OCI-LY1 (cell line): ENCODE data around the gene RTTN.

Experiments used
- H2AFZ ChIP-seq: fragments of 200-600 bp; sonication (generic), shearing (Covaris generic); 2 replicates; pipeline ENCODE4 v1.6.0; 2014; ENCODE audit warnings: antibody characterized with exemption, mild to moderate bottlenecking, low read length
- H3F3A ChIP-seq: fragments of 200-600 bp; sonication (generic), shearing (Covaris generic); 2 replicates; pipeline ENCODE4 v1.6.0; 2014; ENCODE audit warnings: mild to moderate bottlenecking, antibody characterized with exemption, low read length, moderate library complexity; ENCODE audit not compliant: insufficient read depth
- H3K27ac ChIP-seq: fragments of 200-600 bp; sonication (generic); 2 replicates; pipeline ENCODE4 v1.5.1; 2014; ENCODE audit warnings: low read length, mixed run types, mild to moderate bottlenecking, low read depth; ENCODE audit not compliant: poor library complexity, severe bottlenecking
- H3K27me3 ChIP-seq: fragments of 200-600 bp; sonication (generic); 2 replicates; pipeline ENCODE4 v1.6.0; 2014; ENCODE audit warnings: antibody characterized with exemption, mild to moderate bottlenecking, low read length, moderate library complexity; ENCODE audit not compliant: insufficient read depth
- H3K36me3 ChIP-seq: fragments of 200-600 bp; sonication (generic); 2 replicates; pipeline ENCODE4 v1.6.1; 2014; ENCODE audit warnings: mild to moderate bottlenecking, antibody characterized with exemption, low read length, moderate library complexity, mixed read lengths; ENCODE audit not compliant: insufficient read depth
- H3K4me1 ChIP-seq: fragments of 200-600 bp; sonication (generic); 2 replicates; pipeline ENCODE4 v1.5.1; 2014; ENCODE audit warnings: mild to moderate bottlenecking, low read length, moderate library complexity; ENCODE audit not compliant: insufficient read depth, severe bottlenecking
- H3K4me2 ChIP-seq: fragments of 200-600 bp; sonication (generic), shearing (Covaris generic); 2 replicates; pipeline ENCODE4 v1.6.1; 2014; ENCODE audit warnings: low read length
- H3K4me3 ChIP-seq: fragments of 200-600 bp; sonication (generic); 2 replicates; pipeline ENCODE4 v1.5.1; 2014; ENCODE audit warnings: low read length, low read depth, mild to moderate bottlenecking, mixed read lengths; ENCODE audit not compliant: poor library complexity, severe bottlenecking
- H3K79me2 ChIP-seq: fragments of 200-600 bp; shearing (Covaris generic); 2 replicates; pipeline ENCODE4 v1.6.1; 2016; ENCODE audit warnings: mixed run types, low read length, mixed read lengths; ENCODE audit not compliant: insufficient read depth
- H3K9ac ChIP-seq: fragments of 200-600 bp; sonication (generic), shearing (Covaris generic); 2 replicates; pipeline ENCODE4 v1.6.1; 2014; ENCODE audit warnings: mild to moderate bottlenecking, low read length, mixed read lengths
- H3K9me2 ChIP-seq: fragments of 200-600 bp; sonication (generic), shearing (Covaris generic); 2 replicates; pipeline ENCODE4 v1.6.1; 2014; ENCODE audit warnings: low read depth, mild to moderate bottlenecking, low read length, mixed read lengths
- H3K9me3 ChIP-seq: fragments of 200-600 bp; shearing (Covaris generic); 2 replicates; pipeline ENCODE4 v1.6.1; 2014; ENCODE audit warnings: low read length, mixed read lengths
- H4K20me1 ChIP-seq: fragments of 200-600 bp; sonication (generic), shearing (Covaris generic); 2 replicates; pipeline ENCODE4 v1.6.0; 2016; ENCODE audit warnings: mild to moderate bottlenecking, low read length; ENCODE audit not compliant: insufficient read depth
- CTCF ChIP-seq: fragments of 200-600 bp; sonication (generic), shearing (Covaris generic); IDR thresholded peaks from 2 replicates; pipeline ENCODE4 v1.5.1; 2017; ENCODE audit warnings: mild to moderate bottlenecking, antibody characterized with exemption, low read length, moderate library complexity, mixed read lengths
- EZH2 ChIP-seq: fragments of 200-600 bp; sonication (generic), shearing (Covaris generic); IDR thresholded peaks from 2 replicates; pipeline ENCODE4 v1.8.0; 2017; ENCODE audit warnings: borderline replicate concordance, mixed run types, mild to moderate bottlenecking, antibody characterized with exemption, low read length, moderate library complexity, mixed read lengths

Gene RTTN

DNA sequence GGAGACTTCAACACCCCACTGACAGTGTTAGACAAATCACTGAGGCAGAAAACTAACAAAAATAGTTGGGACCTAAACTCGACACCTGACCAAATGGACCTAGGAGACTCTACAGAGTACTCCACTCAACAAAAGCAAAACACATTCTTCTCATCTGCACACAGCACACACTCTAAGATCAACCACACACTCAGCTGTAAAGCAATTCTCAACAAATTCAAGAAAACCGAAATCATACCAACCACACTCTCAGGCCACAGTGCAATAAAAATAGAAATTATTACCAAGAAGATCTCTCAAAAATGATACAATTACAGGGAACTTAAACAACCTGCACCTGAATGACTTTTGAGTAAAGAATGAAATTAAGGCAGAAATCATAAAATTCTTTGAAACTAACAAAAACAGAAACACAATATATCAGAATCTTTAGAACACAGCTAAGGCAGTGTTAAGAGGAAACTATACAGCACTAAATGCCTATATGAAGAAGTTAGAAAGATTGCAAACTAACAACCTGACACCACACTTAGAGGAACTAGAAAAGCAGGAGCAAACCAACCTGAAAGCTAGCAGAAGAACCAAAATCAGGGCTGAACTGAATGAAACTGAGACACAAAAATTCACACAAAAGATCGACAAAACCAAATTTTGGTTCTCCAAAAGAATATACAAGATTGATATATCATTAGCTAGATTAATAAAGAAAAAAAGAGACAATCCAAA, 46.3 kb downstream of the RTTN start:
- H3K27me3 ChIP-seq = no peaks in the 10 kb centered on the region
- TF ChIP-seq CTCF (no peak), EZH2 (no peak)
- H3K9me3 ChIP-seq = no peaks in the 10 kb centered on the region
- H3K4me1 ChIP-seq = no peaks in the 10 kb centered on the region
- H3F3A ChIP-seq = no peaks in the 10 kb centered on the region
- no peaks in the 10 kb centered on the region for H3K79me2 ChIP-seq
- no peak overlapping the region for H2AFZ ChIP-seq
- H3K4me3 ChIP-seq = no peak overlapping the region
- H3K4me2 ChIP-seq = no peak overlapping the region
- H3K36me3 ChIP-seq = peaks cover 61% of the 10 kb centered on the region
- H3K9ac ChIP-seq = no peak overlapping the region
- H4K20me1 ChIP-seq = no peaks in the 10 kb centered on the region
- H3K9me2 ChIP-seq = no peaks in the 10 kb centered on the region
- H3K27ac ChIP-seq = no peak overlapping the region

- Histone ChIP-seq H3K9me3 (no peaks in the 10 kb centered on the region), H3K4me3 (no peak overlapping the region), H3K27ac (no peak overlapping the region), H4K20me1 (no peaks in the 10 kb centered on the region), H3K27me3 (no peaks in the 10 kb centered on the region), H3K9ac (no peak overlapping the region), H2AFZ (no peak overlapping the region), H3F3A (no peaks in the 10 kb centered on the region), H3K79me2 (no peaks in the 10 kb centered on the region), H3K36me3 (peaks cover 44% of the 10 kb centered on the region), H3K9me2 (no peaks in the 10 kb centered on the region), H3K4me1 (no peaks in the 10 kb centered on the region), H3K4me2 (no peak overlapping the region)
- TF ChIP-seq EZH2 = no peak
- TF ChIP-seq CTCF = no peak
These were observed 48.6 kb downstream of the RTTN start for GRCh38 chr18:70156886-70157285.

DNA sequence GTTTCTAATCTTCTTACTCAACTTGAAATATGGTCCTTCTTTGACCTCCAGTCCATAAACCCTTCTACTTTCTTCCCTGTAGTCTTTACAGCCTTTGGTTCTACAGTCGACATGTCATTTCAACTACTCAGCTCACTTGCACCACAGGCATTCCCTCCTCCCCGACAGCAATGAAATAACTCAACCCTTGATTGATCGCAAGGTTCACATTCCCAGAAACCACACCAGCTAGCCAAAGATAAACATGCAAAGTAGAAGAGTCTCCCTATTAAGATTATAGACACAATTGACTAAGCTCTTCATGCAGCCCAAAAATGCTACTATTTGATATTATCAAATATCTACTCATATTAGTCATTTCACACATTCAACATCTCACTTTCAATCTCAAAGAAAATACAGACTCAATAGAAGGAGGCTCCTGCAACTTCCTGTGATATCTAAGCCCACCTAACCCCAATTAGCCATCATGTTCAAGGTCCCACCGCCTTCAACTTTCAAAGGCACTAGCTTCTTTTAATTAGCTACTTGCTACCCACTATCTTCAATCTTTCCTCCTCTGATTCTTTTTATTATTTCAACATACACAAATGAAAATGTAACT, 50.8 kb downstream of the RTTN start:
- Histone ChIP-seq H3K9ac (no peak overlapping the region), H3K4me1 (no peaks in the 10 kb centered on the region), H2AFZ (no peak overlapping the region), H4K20me1 (no peaks in the 10 kb centered on the region), H3K36me3 (peaks cover 34% of the 10 kb centered on the region), H3K27me3 (no peaks in the 10 kb centered on the region), H3K4me3 (no peak overlapping the region), H3K79me2 (no peaks in the 10 kb centered on the region), H3K4me2 (no peak overlapping the region), H3K27ac (no peak overlapping the region), H3K9me2 (no peaks in the 10 kb centered on the region), H3K9me3 (no peaks in the 10 kb centered on the region), H3F3A (no peaks in the 10 kb centered on the region)
- no peak for TF ChIP-seq CTCF
- no peak for TF ChIP-seq EZH2
